GM18870 (cell line): ENCODE results near the gene CEP89.
"Not testable (repeated sequence)": the region's sequence is repeated elsewhere in the genome, so short reads cannot be mapped to it uniquely, and the experiment has no call there.

Source experiments
- ATAC-seq: cut with Tn5 transposase; IDR thresholded peaks from one replicate; pipeline ENCODE4 v1.9.1; 2021; ENCODE audit warnings: moderate library complexity; ENCODE audit not compliant: unreplicated experiment

CEP89 gene

DNA sequence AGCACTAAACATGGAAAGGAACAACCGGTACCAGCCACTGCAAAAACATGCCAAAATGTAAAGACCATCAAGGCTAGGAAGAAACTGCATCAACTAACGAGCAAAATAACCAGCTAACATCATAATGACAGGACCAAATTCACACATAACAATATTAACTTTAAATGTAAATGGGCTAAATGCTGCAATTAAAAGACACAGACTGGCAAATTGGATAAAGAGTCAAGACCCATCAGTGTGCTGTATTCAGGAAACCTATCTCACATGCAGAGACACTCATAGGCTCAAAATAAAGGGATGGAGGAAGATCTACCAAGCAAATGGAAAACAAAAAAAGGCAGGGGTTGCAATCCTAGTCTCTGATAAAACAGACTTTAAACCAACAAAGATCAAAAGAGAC is 123.7 kb downstream of the CEP89 start:
- ATAC-seq = not testable (repeated sequence)

DNA sequence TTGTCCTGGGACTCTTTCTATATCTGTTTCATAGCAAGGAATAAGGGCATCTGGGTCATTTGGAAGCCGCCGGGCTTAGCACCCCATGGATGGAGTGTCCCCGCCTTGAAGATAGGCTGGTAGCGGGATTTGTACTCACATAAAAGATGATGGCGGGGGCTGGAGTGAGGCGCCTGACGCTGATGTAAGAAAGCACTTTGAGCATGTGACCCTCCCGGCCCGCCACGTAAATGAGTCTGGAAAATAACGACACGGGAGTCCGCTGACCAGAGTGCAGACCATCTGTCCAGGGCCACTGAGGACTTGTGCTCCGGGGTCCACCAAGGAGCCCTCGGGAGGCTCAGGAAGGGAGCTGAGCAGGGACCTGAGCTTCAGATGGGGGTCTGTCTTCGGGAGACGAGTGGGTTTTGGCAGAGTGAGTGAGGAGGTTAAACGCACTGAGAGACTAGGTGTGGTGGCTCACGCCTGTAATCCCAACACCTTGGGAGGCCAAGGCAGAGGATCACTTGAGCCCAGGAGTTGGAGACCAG is 128.0 kb downstream of the CEP89 start:
- no peak for ATAC-seq

DNA sequence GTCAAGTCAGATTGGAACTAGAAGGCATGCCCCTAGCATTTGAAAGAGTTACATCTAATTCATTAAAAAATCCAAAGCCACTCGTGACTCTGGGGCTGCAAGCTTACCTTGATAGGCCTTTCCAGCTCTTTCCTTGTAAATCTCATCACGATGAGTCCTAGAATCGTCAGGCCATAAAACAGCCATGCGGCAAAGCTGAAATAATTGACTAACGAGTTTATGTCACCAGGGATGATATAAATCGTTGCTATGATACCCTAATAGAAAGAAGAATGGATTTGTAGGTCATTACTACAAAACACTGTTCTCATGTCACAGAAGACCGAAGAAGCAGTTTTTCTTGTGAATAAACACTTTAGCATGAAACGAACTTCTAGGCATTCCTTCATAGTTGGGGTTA is 129.7 kb downstream of the CEP89 start:
- ATAC-seq = no peak

DNA sequence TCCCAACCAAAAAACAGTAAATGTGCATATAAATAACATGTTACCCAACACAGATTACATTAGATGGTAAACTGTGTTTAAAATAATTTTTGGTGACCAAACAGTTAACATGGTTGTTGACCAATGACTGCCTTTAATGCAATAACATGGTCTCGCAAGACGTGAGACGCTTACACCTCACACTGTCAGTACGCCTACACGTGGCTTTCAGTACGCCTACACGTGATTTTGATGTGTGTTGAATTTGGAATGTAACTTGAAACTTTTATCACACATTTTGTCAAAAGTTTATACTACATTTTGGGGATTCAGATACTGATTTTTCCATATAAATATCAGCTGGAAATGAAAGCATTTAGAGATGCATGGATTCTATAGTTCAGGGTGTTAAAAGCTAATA is 134.2 kb downstream of the CEP89 start:
- no peak for ATAC-seq

DNA sequence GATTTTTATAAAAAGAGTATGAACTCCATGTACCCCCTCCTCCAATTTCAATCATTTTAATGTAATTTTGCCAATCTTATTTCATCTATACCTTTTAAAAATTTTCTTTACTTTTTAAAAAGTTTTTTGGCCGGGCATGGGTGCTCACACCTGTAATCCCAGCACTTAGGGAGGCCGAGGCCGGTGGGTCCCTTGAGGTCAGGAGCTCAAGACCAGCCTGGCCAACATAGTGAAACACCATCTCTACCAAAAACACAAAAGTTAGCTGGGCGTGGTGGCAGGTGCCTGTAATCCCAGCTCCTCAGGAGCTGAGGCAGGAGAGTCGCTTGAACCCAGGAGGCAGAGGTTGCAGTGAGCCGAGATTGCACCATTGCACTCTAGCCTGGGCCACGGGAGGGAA is 138.4 kb downstream of the CEP89 start:
- not testable (repeated sequence) for ATAC-seq

DNA sequence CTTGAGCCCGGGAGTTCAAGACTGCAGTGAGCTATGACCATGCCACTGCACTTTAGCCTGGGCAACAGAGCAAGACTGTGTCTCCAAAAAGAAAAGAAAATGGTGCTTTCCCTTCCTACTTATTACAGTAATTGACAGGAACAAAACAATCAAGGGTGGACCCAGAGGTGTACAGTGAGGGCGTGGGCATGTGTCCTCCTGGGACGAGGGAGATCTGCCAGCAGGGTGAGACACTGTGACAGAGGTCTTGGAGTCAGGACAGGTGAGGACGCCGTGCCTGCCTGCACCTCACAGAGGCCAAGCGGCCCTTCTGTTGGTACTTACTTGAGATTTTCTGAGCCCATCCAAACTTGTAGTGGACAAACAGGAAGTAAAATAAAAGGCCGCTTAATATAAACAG is 138.9 kb downstream of the CEP89 start:
- not testable (repeated sequence) for ATAC-seq

DNA sequence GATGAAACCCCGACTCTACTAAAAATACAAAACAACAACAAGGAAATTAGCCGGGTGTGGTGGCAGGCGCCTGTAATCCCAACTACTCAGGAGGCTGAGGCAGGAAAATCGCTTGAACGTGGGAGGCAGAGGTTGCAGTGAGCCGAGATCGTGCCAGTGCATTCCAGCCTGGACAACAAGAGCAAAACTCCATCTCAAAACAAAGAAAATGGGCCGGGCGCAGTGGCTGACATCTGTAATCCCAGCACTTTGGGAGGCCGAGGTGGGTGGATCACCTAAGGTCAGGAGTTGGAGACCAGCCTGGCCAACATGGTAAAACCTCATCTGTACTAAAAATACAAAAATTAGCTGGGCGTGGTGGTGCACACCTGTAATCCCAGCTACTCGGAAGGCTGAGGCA is 139.7 kb downstream of the CEP89 start:
- ATAC-seq = not testable (repeated sequence)

DNA sequence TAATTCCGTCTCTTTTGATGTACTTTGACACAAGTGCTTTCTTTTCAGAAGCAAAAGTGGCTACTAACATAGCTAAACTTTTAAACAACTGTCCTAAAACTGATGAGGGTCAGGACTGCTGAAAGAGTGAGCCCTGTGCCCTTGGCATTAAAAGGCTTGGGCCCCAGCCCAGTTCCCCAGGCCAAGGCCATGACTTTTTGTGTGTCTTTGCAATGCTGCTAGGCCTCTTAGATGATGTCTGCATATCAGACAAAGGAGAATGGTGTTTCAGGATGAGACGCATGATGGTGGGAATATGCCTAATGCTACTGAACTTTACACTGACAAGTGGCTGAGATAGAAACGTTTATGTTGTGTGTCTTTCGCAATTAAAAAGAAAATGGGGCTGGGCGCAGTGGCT is 140.1 kb downstream of the CEP89 start:
- ATAC-seq = no peak

DNA sequence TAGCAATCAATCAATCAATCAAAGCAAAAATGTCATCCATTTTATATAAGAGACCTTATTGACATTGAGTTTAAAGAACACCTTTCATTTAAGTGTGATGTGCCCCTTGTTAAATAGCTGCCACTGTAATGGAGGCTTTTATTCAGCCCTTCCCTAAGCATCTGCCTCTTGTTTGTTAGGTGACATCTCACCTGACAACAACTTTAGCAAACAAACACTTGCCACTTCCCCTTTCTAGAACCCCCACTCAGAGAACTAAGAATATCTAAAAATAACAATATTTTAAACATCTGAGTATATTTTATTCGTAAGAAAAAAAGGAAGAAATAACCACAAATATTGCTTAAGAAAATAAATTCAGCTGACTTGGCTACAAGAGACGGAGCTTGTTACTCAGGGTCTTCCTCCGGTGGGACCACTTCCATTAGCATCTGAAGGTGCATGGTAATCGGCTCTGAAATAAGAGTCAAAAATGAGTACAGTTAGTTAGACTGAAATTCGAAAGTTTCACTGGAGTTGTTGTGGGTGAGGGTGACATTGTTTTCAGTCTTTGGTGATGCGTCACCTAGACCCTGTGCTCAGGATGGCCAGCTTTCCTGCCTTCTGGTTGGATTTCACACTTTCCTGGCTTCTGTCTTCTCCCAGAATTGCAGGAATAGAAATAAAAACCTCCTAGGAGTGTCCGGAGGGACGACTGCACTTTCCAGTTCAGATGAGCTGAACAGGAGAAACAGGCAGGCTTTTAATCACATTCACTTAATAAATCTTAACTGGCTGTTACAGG is 141.3 kb downstream of the CEP89 start:
- ATAC-seq = no peak

DNA sequence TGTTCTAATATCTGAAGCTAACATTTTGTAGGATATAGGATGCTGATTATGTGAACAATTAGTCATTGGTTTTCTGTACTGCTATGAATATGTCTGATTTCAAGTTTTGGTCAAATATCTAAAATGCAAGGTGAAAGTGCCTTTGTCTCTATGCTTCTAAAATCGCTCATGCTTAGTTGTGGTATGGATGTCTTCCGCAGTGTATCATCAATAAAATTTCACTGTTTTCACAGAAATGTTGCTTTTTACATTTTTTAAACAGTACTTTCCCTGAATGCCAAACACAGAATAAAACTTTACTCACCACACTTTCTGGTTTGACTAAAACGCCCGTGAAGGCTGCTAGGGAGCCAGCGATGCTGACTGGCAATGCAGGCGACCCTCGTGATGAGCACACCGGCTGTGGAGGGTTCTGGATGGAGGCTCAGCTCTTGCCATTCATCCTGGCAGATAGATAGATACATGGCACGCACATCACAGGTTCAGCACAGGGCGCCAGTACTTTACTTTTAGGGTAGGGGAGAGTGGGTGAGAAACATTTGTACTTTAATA is 142.3 kb downstream of the CEP89 start:
- no peak for ATAC-seq

DNA sequence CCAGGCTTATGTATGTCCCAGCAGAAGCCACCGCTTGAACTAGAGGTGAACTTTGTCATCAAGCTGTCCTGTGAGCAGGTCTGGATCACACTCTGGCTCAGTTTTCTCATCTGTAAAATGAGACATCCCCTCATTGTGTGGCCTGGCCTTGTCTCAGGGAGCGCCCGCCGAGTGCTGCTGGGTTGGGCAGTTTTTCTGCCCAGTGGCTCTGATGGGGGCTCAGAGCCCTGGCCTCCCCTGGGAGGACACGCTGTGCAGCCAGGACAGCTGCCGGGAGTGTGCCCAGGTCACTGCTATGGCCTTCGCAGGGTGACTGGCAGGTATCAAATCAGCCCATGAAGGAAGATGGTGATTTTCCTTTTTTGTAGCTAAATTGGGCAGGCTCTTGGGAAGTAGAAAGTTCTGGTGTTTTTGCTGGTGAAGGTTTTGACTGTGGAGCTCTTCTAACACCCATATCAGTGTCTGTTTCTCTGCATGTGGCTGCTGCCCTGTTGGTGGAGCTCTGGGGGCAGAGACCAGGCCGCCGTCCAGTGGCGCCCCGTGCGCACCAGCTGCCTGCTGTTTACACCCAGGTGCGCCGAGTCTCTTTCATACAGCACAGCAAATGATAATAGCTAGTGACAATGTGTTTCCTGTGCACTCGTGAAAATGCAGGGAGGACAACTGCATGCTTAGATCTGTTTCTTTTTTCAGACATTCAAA is 143.0 kb downstream of the CEP89 start:
- ATAC-seq = no peak

DNA sequence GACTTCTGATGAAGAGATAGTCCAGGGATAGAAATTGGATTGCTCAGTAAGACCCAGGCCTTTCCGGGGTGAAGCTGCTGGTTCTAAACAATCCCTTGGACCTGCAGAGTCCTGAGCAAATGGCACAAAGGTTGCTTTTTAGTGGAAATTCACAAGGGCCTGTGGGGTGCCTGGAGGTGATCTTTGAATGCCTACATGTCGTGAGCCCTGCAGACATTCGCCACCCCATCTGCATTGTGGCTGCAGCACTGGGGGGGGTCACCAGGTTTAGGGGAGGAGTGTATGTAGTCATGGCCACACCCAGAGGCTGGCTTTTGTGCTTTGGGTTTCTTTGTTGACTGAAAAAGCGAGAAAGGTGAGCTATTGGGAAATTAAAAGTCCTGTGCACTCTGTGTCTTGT is 143.6 kb downstream of the CEP89 start:
- ATAC-seq = no peak
